GM23248 (cell line): ENCODE data around the gene WBP1L.

Experiments used
- EZH2 ChIP-seq: fragments of 200-600 bp; sonication (generic); IDR thresholded peaks from 2 replicates; pipeline ENCODE4 v1.6.1; 2018; ENCODE audit warnings: antibody characterized with exemption, mild to moderate bottlenecking; ENCODE audit not compliant: insufficient read depth, poor library complexity, severe bottlenecking
- EZH2phosphoT487 ChIP-seq: fragments of 200-600 bp; sonication (generic); IDR thresholded peaks from 2 replicates; pipeline ENCODE4 v1.6.1; 2018; ENCODE audit warnings: antibody characterized with exemption, moderate library complexity, mild to moderate bottlenecking, low read depth; ENCODE audit not compliant: insufficient read depth

- TF ChIP-seq EZH2 (no peak), EZH2phosphoT487 (no peak)
Observed at GRCh38 chr10:102832248-102832647, 88.5 kb downstream of the WBP1L start.
